ENCODE measurements around the gene DHX15. TPM values are rescaled to one million over a fixed set of nuclear protein-coding genes. Genes with fewer than 3 reads are reported as not detected.

Gene DHX15
- total RNA-seq, 1 donor from 2014 or later: 154 TPM

GRCh38 chr4:24588216-24588954 is 4.0 kb upstream of the DHX15 start:
- no peak for DNase-seq (ENCODE audit: low spot score)
- H3K4me3 Mint-ChIP-seq (ENCODE audit: unreplicated experiment): no peak overlapping the region
- H3K36me3 Mint-ChIP-seq (ENCODE audit: low read depth, unreplicated experiment): peaks cover 5% of the 10 kb centered on the region
- H3K4me1 Mint-ChIP-seq (ENCODE audit: unreplicated experiment): peaks cover 2% of the 10 kb centered on the region
- no peak for TF ChIP-seq CTCF (IDR thresholded peaks at IDR 0.05; ENCODE audit: unreplicated experiment)
- H3K9me3 Mint-ChIP-seq (ENCODE audit: unreplicated experiment): peaks cover 8% of the 10 kb centered on the region
- peaks cover 5% of the 10 kb centered on the region for H3K27me3 Mint-ChIP-seq (ENCODE audit: unreplicated experiment)
- no peak overlapping the region for H3K27ac Mint-ChIP-seq (ENCODE audit: unreplicated experiment)

- H3K27ac Mint-ChIP-seq (ENCODE audit: unreplicated experiment): peak overlapping the region; percentile 100
- H3K9me3 Mint-ChIP-seq (ENCODE audit: unreplicated experiment): no peaks in the 10 kb centered on the region
- peak; percentile 76 for DNase-seq (ENCODE audit: low spot score)
- peaks cover 16% of the 10 kb centered on the region for H3K36me3 Mint-ChIP-seq (ENCODE audit: low read depth, unreplicated experiment)
- no peak for TF ChIP-seq CTCF (IDR thresholded peaks at IDR 0.05; ENCODE audit: unreplicated experiment)
- H3K4me1 Mint-ChIP-seq (ENCODE audit: unreplicated experiment): peaks cover 27% of the 10 kb centered on the region
- peaks cover 6% of the 10 kb centered on the region for H3K27me3 Mint-ChIP-seq (ENCODE audit: unreplicated experiment)
- peak overlapping the region; percentile 100 for H3K4me3 Mint-ChIP-seq (ENCODE audit: unreplicated experiment)
Measured at GRCh38 chr4:24583451-24584210, 723 bp downstream of the DHX15 start.

GRCh38 chr4:24582235-24582832 is 2.0 kb downstream of the DHX15 start:
- no peak for TF ChIP-seq CTCF (IDR thresholded peaks at IDR 0.05; ENCODE audit: unreplicated experiment)
- peak overlapping the region; percentile 100 for H3K4me3 Mint-ChIP-seq (ENCODE audit: unreplicated experiment)
- peaks cover 31% of the 10 kb centered on the region for H3K4me1 Mint-ChIP-seq (ENCODE audit: unreplicated experiment)
- H3K27ac Mint-ChIP-seq (ENCODE audit: unreplicated experiment): peak overlapping the region; percentile 100
- DNase-seq (ENCODE audit: low spot score): no peak
- no peaks in the 10 kb centered on the region for H3K9me3 Mint-ChIP-seq (ENCODE audit: unreplicated experiment)
- peaks cover 6% of the 10 kb centered on the region for H3K27me3 Mint-ChIP-seq (ENCODE audit: unreplicated experiment)
- H3K36me3 Mint-ChIP-seq (ENCODE audit: low read depth, unreplicated experiment): peaks cover 16% of the 10 kb centered on the region

GRCh38 chr4:24578364-24578763 is 6.0 kb downstream of the DHX15 start:
- no peak for TF ChIP-seq CTCF (IDR thresholded peaks at IDR 0.05; ENCODE audit: unreplicated experiment)
- H3K27ac Mint-ChIP-seq (ENCODE audit: unreplicated experiment): peak overlapping the region; percentile 44
- DNase-seq (ENCODE audit: low spot score): no peak
- H3K9me3 Mint-ChIP-seq (ENCODE audit: unreplicated experiment): no peaks in the 10 kb centered on the region
- H3K4me3 Mint-ChIP-seq (ENCODE audit: unreplicated experiment): no peak overlapping the region
- H3K36me3 Mint-ChIP-seq (ENCODE audit: low read depth, unreplicated experiment): peaks cover 33% of the 10 kb centered on the region
- H3K27me3 Mint-ChIP-seq (ENCODE audit: unreplicated experiment): peaks cover 1% of the 10 kb centered on the region
- H3K4me1 Mint-ChIP-seq (ENCODE audit: unreplicated experiment): peaks cover 31% of the 10 kb centered on the region
